A673 (cell line): ENCODE results near the gene ROMO1. TPM values are rescaled to one million over a fixed set of nuclear protein-coding genes. Genes with fewer than 3 reads are reported as not detected.
A peak's percentile ranks its signal among the peaks of the same experiment; 100 is the strongest.
"Not testable (repeated sequence)": the region's sequence is repeated elsewhere in the genome, so short reads cannot be mapped to it uniquely, and the experiment has no call there.

Experiments
- BruUV-seq: library from RNA; stranded (reverse); fragments of 400-500 nt; replicated peaks from 2 replicates; lab custom pipeline; 2021; lab: Mats Ljungman, UMichigan
- CTCF ChIA-PET: fragments of 300-600 bp; sonication (Branson Sonifier 250); formaldehyde crosslinking; loops from one replicate; lab custom pipeline; 2022; ENCODE audit warnings: antibody characterized with exemption; lab: Charles Lee
- POLR2A ChIA-PET: fragments of 300-600 bp; sonication (Branson Sonifier 250); formaldehyde crosslinking; loops from one replicate; lab custom pipeline; 2022; ENCODE audit warnings: antibody characterized with exemption; ENCODE audit not compliant: low non-redundant PET; lab: Charles Lee
- DNase-seq: peaks from one replicate; pipeline ENCODE4 v3.0.0-alpha.2; 2015; ENCODE audit warnings: low spot score
- H3K27ac ChIP-seq: fragments of 200-600 bp; sonication (generic); 2 replicates; pipeline ENCODE4 v1.5.1; 2016; ENCODE audit warnings: mixed run types, low read depth, mild to moderate bottlenecking, mixed read lengths, antibody characterized with exemption, low read length; ENCODE audit not compliant: poor library complexity, severe bottlenecking
- H3K27me3 ChIP-seq: fragments of 200-600 bp; sonication (generic); replicated peaks from 2 replicates; pipeline ENCODE4 v1.6.1; 2017; ENCODE audit warnings: mixed run types, low read depth, mild to moderate bottlenecking, mixed read lengths, antibody characterized with exemption, low read length; ENCODE audit not compliant: insufficient read depth, poor library complexity
- H3K36me3 ChIP-seq: fragments of 200-600 bp; sonication (generic); 2 replicates; pipeline ENCODE4 v1.6.1; 2016; ENCODE audit warnings: mixed run types, mild to moderate bottlenecking, mixed read lengths, antibody characterized with exemption, low read length; ENCODE audit not compliant: insufficient read depth, poor library complexity, severe bottlenecking
- H3K4me1 ChIP-seq: fragments of 200-600 bp; sonication (generic); 2 replicates; pipeline ENCODE4 v1.6.1; 2017; ENCODE audit warnings: mixed run types, mild to moderate bottlenecking, mixed read lengths, antibody characterized with exemption, low read length; ENCODE audit not compliant: insufficient read depth, poor library complexity, severe bottlenecking
- H3K4me3 ChIP-seq: fragments of 200-600 bp; sonication (generic); 2 replicates; pipeline ENCODE4 v1.5.1; 2016; ENCODE audit warnings: low read depth, mixed run types, mild to moderate bottlenecking, mixed read lengths, low read length; ENCODE audit not compliant: poor library complexity, severe bottlenecking
- H3K9me3 ChIP-seq: fragments of 200-600 bp; sonication (generic); 2 replicates; pipeline ENCODE4 v1.6.1; 2016; ENCODE audit warnings: mixed run types, low read depth, mild to moderate bottlenecking, mixed read lengths, antibody characterized with exemption, low read length; ENCODE audit not compliant: poor library complexity, severe bottlenecking
- CTCF ChIP-seq: fragments of 300-800, 200-600 bp; sonication (generic); conservative IDR thresholded peaks from 2 replicates; pipeline ENCODE4 v1.5.1; 2017; ENCODE audit warnings: low read depth, mild to moderate bottlenecking, antibody characterized with exemption, low read length, moderate library complexity, mixed read lengths
- EZH2 ChIP-seq: fragments of 200-600 bp; sonication (generic); IDR thresholded peaks from 2 replicates; pipeline ENCODE4 v1.6.1; 2017; ENCODE audit warnings: borderline replicate concordance, low read depth, mild to moderate bottlenecking, mixed read lengths, antibody characterized with exemption, low read length; ENCODE audit not compliant: poor library complexity, severe bottlenecking
- intact Hi-C: fragments of 100-400 bp; cut with micrococcal nuclease; formaldehyde crosslinking; loops from one replicate; pipeline ENCODE4 v1.10.0; 2022; ENCODE audit not compliant: unreplicated experiment
- total RNA-seq: library from RNA; stranded (reverse); gene quantifications from 2 replicates; pipeline ENCODE4 v1.2.3, GENCODE V29; 2021

ROMO1 gene
- total RNA-seq, 1 experiment from 2014 or later: 134 TPM

- Histone ChIP-seq H3K9me3 (no peaks in the 10 kb centered on the region), H3K36me3 (peaks cover 100% of the 10 kb centered on the region), H3K27ac (peak overlapping the region; percentile 14), H3K4me1 (no peaks in the 10 kb centered on the region), H3K27me3 (no peaks in the 10 kb centered on the region), H3K4me3 (no peak overlapping the region)
- POLR2A ChIA-PET: interaction anchor here (0.6 to 0.9 kb wide), 2 partner anchors 22 to 31 kb away, joined by 4 to 7 read pairs; partner anchors contain the start of gene RBM39
- BruUV-seq: no TSS peak
- CTCF ChIA-PET: no interaction called here
- no peak for DNase-seq
- TF ChIP-seq CTCF (no peak), EZH2 (no peak)
- intact Hi-C loops: no loop called here
Measured at GRCh38 chr20:35710884-35711587, 11.8 kb downstream of the ROMO1 start.

GRCh38 chr20:35711588-35712209 is 12.5 kb downstream of the ROMO1 start:
- CTCF ChIA-PET: no interaction called here
- Histone ChIP-seq H3K27me3 (no peaks in the 10 kb centered on the region), H3K9me3 (no peaks in the 10 kb centered on the region), H3K27ac (peak overlapping the region; percentile 14), H3K4me1 (no peaks in the 10 kb centered on the region), H3K4me3 (no peak overlapping the region), H3K36me3 (peaks cover 100% of the 10 kb centered on the region)
- DNase-seq: no peak
- intact Hi-C loops: no loop called here
- POLR2A ChIA-PET: interaction anchor here (0.9 kb wide), 1 partner anchor 31 kb away, joined by 7 read pairs; the partner anchor contains the start of gene RBM39
- TF ChIP-seq CTCF: no peak
- no peak for TF ChIP-seq EZH2
- no TSS peak for BruUV-seq

GRCh38 chr20:35713120-35713519 is 13.9 kb downstream of the ROMO1 start:
- H3K27me3 ChIP-seq, H3K4me1 ChIP-seq, CTCF ChIA-PET, intact Hi-C loops, H3K27ac ChIP-seq, DNase-seq, H3K4me3 ChIP-seq, BruUV-seq, H3K9me3 ChIP-seq, POLR2A ChIA-PET: not testable (repeated sequence)
- H3K36me3 ChIP-seq: peaks cover 100% of the 10 kb centered on the region
